H9 (cell line): ENCODE results near the gene LRP8. TPM values are rescaled to one million over a fixed set of nuclear protein-coding genes. Genes with fewer than 3 reads are reported as not detected.

Experiments
- DNase-seq: peaks from one replicate; pipeline ENCODE4 v3.0.0-alpha.2; 2017
- H2AFZ ChIP-seq: one replicate; pipeline ENCODE4 v1.6.1; 2013; ENCODE audit warnings: mild to moderate bottlenecking, low read length, control low read depth, moderate library complexity
- H2AK5ac ChIP-seq: 2 replicates; pipeline ENCODE4 v1.6.1; 2013; ENCODE audit warnings: low read length, control low read depth, mixed read lengths; ENCODE audit not compliant: insufficient read length
- H2BK120ac ChIP-seq: one replicate; pipeline ENCODE4 v1.6.1; 2013; ENCODE audit warnings: low read depth, mild to moderate bottlenecking, low read length, control low read depth, inconsistent platforms; ENCODE audit not compliant: poor library complexity, severe bottlenecking
- H2BK12ac ChIP-seq: 2 replicates; pipeline ENCODE4 v1.6.1; 2013; ENCODE audit warnings: low read length, control low read depth, mixed read lengths, low read depth; ENCODE audit not compliant: insufficient read length
- H2BK15ac ChIP-seq: 2 replicates; pipeline ENCODE4 v1.6.1; 2013; ENCODE audit warnings: low read depth, low read length, control low read depth
- H2BK20ac ChIP-seq: one replicate; pipeline ENCODE4 v1.6.1; 2013; ENCODE audit warnings: low read depth, mild to moderate bottlenecking, low read length, control low read depth, inconsistent platforms; ENCODE audit not compliant: poor library complexity, severe bottlenecking
- H2BK5ac ChIP-seq: 2 replicates; pipeline ENCODE4 v1.6.1; 2013; ENCODE audit warnings: low read length, control low read depth, mixed read lengths; ENCODE audit not compliant: insufficient read length
- H3K14ac ChIP-seq: 2 replicates; pipeline ENCODE4 v1.6.1; 2013; ENCODE audit warnings: low read length, control low read depth; ENCODE audit not compliant: insufficient read depth
- H3K18ac ChIP-seq: 2 replicates; pipeline ENCODE4 v1.6.1; 2013; ENCODE audit warnings: low read depth, mild to moderate bottlenecking, mixed read lengths, low read length, control low read depth; ENCODE audit not compliant: insufficient read length
- H3K23ac ChIP-seq: 2 replicates; pipeline ENCODE4 v1.6.1; 2013; ENCODE audit warnings: low read length, control low read depth, mixed read lengths, low read depth; ENCODE audit not compliant: insufficient read length
- H3K23me2 ChIP-seq: 2 replicates; pipeline ENCODE4 v1.6.1; 2013; ENCODE audit warnings: low read depth, mild to moderate bottlenecking, mixed read lengths, low read length, control low read depth; ENCODE audit not compliant: insufficient read length, poor library complexity, severe bottlenecking
- H3K27ac ChIP-seq: 2 replicates; pipeline ENCODE4 v1.5.1; 2013; ENCODE audit warnings: low read length, control low read depth, mixed read lengths, low read depth; ENCODE audit not compliant: insufficient read length
- H3K27me3 ChIP-seq: 2 replicates; pipeline ENCODE4 v1.6.1; 2013; ENCODE audit warnings: low read length, control low read depth, inconsistent platforms; ENCODE audit not compliant: insufficient read depth
- H3K4ac ChIP-seq: 2 replicates; pipeline ENCODE4 v1.6.1; 2013; ENCODE audit warnings: low read depth, mild to moderate bottlenecking, control low read depth, inconsistent platforms, low read length, moderate library complexity
- H3K4me1 ChIP-seq: 2 replicates; pipeline ENCODE4 v1.6.1; 2013; ENCODE audit warnings: low read length, control low read depth, inconsistent platforms; ENCODE audit not compliant: insufficient read depth
- H3K4me2 ChIP-seq: 2 replicates; pipeline ENCODE4 v1.6.1; 2013; ENCODE audit warnings: low read length, control low read depth, mixed read lengths; ENCODE audit not compliant: insufficient read length, insufficient read depth
- H3K56ac ChIP-seq: 2 replicates; pipeline ENCODE4 v1.6.1; 2013; ENCODE audit warnings: low read depth, mild to moderate bottlenecking, mixed read lengths, low read length, control low read depth; ENCODE audit not compliant: insufficient read length
- H3K79me1 ChIP-seq: 2 replicates; pipeline ENCODE4 v1.6.1; 2013; ENCODE audit warnings: low read depth, mild to moderate bottlenecking, moderate library complexity, low read length, control low read depth, inconsistent platforms; ENCODE audit not compliant: insufficient read depth, poor library complexity, severe bottlenecking
- H3K79me2 ChIP-seq: 2 replicates; pipeline ENCODE4 v1.6.1; 2013; ENCODE audit warnings: low read length, control low read depth, inconsistent platforms; ENCODE audit not compliant: insufficient read depth
- H3K9ac ChIP-seq: 2 replicates; pipeline ENCODE4 v1.6.1; 2013; ENCODE audit warnings: low read length, control low read depth, mixed read lengths; ENCODE audit not compliant: insufficient read length; ENCODE audit errors: extremely low read depth
- H3K9me3 ChIP-seq: one replicate; pipeline ENCODE4 v1.6.1; 2013; ENCODE audit warnings: low read depth, low read length, inconsistent platforms; ENCODE audit not compliant: control insufficient read depth
- H3T11ph ChIP-seq: one replicate; pipeline ENCODE4 v1.6.1; 2013; ENCODE audit warnings: mild to moderate bottlenecking, low read length, control low read depth, inconsistent platforms
- H4K20me1 ChIP-seq: one replicate; pipeline ENCODE4 v1.6.1; 2013; ENCODE audit not compliant: control insufficient read depth, insufficient read length, insufficient read depth
- H4K5ac ChIP-seq: 2 replicates; pipeline ENCODE4 v1.6.1; 2013; ENCODE audit warnings: low read depth, mild to moderate bottlenecking, mixed read lengths, low read length, control low read depth; ENCODE audit not compliant: insufficient read length
- H4K8ac ChIP-seq: replicated peaks from 2 replicates; pipeline ENCODE4 v1.6.1; 2013; ENCODE audit warnings: low read length, control low read depth, mixed read lengths, low read depth; ENCODE audit not compliant: insufficient read length
- H4K91ac ChIP-seq: 2 replicates; pipeline ENCODE4 v1.6.1; 2013; ENCODE audit warnings: low read depth, mild to moderate bottlenecking, moderate library complexity, mixed read lengths, low read length, control low read depth; ENCODE audit not compliant: insufficient read length
- H3K27ac Mint-ChIP-seq, 3 experiments: 2 replicates in 2 of 3; 3 replicates in 1 of 3; pipeline ENCODE4 v1.8.0; 2020 to 2021; ENCODE audit warnings: mixed read lengths in 3 of 3, mild to moderate bottlenecking in 1 of 3, moderate library complexity in 1 of 3
- H3K27me3 Mint-ChIP-seq: 2 replicates; pipeline ENCODE4 v1.8.0; 2021; ENCODE audit warnings: low read depth, mild to moderate bottlenecking, moderate library complexity, mixed read lengths
- H3K36me3 Mint-ChIP-seq, 3 experiments: 2 replicates in 2 of 3; 3 replicates in 1 of 3; pipeline ENCODE4 v1.8.0; 2020 to 2021; ENCODE audit warnings: low read depth in 3 of 3, mixed read lengths in 3 of 3; ENCODE audit not compliant: insufficient read depth in 1 of 3
- H3K4me1 Mint-ChIP-seq, 2 experiments: 2 replicates each; pipeline ENCODE4 v1.8.0; 2020; ENCODE audit warnings: mixed read lengths in 2 of 2
- H3K4me3 Mint-ChIP-seq, 2 experiments: 2 replicates in 1 of 2; 3 replicates in 1 of 2; pipeline ENCODE4 v1.8.0; 2020 to 2021; ENCODE audit warnings: mild to moderate bottlenecking in 2 of 2, mixed read lengths in 2 of 2, moderate library complexity in 1 of 2
- H3K9me3 Mint-ChIP-seq, 2 experiments: 2 replicates in 1 of 2; 3 replicates in 1 of 2; pipeline ENCODE4 v1.8.0; 2020; ENCODE audit warnings: mild to moderate bottlenecking in 2 of 2, mixed read lengths in 2 of 2, moderate library complexity in 1 of 2
- CTCF ChIP-seq: fragments of 200-600 bp; sonication (generic); conservative IDR thresholded peaks from 3 replicates; pipeline ENCODE4 v1.8.0; 2021; ENCODE audit warnings: antibody characterized with exemption, mild to moderate bottlenecking
- WGBS: extraction: QIAGEN DNeasy Blood & Tissue Kit; methylation state at CpG from one replicate; pipeline ENCODE4 v1.1.7; 2013; ENCODE audit warnings: missing lambda C conversion rate, low lambda C conversion rate, mixed read lengths; ENCODE audit not compliant: insufficient read length; ENCODE audit errors: extremely low coverage; 5-methylcytosine and 5-hydroxymethylcytosine counted together
- total RNA-seq: library from RNA; stranded (reverse); gene quantifications from 2 replicates; pipeline ENCODE4 v1.2.1, GENCODE V29; 2021

LRP8 gene
- total RNA-seq, 1 experiment from 2014 or later: 78.6 TPM

DNA sequence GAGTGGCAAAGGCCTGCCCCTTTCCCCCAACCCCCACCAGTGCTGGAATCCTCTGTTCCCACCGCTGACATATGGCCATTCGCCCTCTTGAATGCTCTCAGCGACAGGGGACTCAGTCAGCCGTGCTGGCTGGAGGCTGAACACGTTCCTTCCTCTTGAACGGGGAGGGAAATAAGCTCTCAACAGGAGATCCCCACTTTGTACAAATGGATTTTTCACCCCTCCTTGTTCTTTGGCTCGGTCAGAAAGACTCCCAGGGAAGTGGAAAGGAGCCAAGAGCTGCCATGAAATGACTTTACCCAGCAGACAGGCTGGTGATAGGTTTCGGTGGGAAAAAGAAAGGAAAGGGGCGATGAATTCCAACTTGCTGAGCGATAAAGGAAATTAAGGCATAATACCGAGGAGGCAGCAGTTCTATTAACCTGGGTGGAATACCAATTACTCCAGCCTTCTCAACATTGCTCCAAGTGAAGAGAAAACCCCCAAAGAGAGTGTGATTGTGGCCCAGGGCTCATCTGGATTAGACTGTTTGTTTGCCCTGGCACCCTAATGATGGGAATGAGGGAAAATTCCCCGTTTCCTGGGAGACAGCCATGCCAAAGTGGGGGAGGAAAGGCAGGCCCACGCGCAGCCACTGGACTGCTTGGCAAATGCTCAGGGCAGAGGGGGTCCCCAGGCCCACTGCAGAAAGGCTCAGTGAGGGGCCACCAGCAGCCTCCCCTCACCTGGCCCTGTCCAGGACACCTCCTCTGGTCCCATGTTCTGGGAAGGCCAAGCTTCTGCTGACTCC is 23.9 kb downstream of the LRP8 start:
- Histone ChIP-seq H4K20me1 (peaks cover 3% of the 10 kb centered on the region), H3K79me2 (peaks cover 6% of the 10 kb centered on the region; the same call in 1 of the 2 replicates), H3K23ac (no peak overlapping the region), H2BK15ac (no peak overlapping the region), H3K18ac (no peak overlapping the region), H2BK12ac (no peak overlapping the region), H3K4ac (no peak overlapping the region), H3K27ac (no peak overlapping the region), H3K4me2 (no peak overlapping the region), H3K4me1 (no peaks in the 10 kb centered on the region), H3K27me3 (no peaks in the 10 kb centered on the region), H3K79me1 (no peaks in the 10 kb centered on the region), H3K14ac (no peak overlapping the region), H4K91ac (no peak overlapping the region), H2AK5ac (no peak overlapping the region), H4K8ac (no peak overlapping the region), H2BK120ac (no peak overlapping the region), H3K9me3 (no peaks in the 10 kb centered on the region), H4K5ac (no peak overlapping the region), H2BK20ac (no peak overlapping the region), H3K23me2 (no peaks in the 10 kb centered on the region), H3K9ac (no peak overlapping the region), H3T11ph (no peak overlapping the region), H2AFZ (no peak overlapping the region), H3K56ac (no peak overlapping the region), H2BK5ac (no peak overlapping the region)
- H3K4me1 Mint-ChIP-seq: peaks cover 29 to 37% of the 10 kb centered on the region in 2 experiments
- no peaks in the 10 kb centered on the region for H3K9me3 Mint-ChIP-seq
- no peak overlapping the region for H3K4me3 Mint-ChIP-seq
- peaks cover 8 to 34% (median 12%) of the 10 kb centered on the region in 3 experiments; a peak in 5 of 7 replicates for H3K36me3 Mint-ChIP-seq
- no peak for DNase-seq
- no peak for TF ChIP-seq CTCF
- no CpG with 5 or more reads among the region's 14 CpGs for WGBS
- peak overlapping the region; percentile 37 to 91 (median 74); a peak in 5 of 7 replicates for H3K27ac Mint-ChIP-seq
- H3K27me3 Mint-ChIP-seq: no peaks in the 10 kb centered on the region
